Gastroesophageal sphincter (tissue), 4 donors: ENCODE data around the gene ERVH48-1. TPM values are rescaled to one million over a fixed set of nuclear protein-coding genes. Genes with fewer than 3 reads are reported as not detected.
"Not testable (repeated sequence)": the region's sequence is repeated elsewhere in the genome, so short reads cannot be mapped to it uniquely, and the experiment has no call there.

Experiments
- ATAC-seq: fragments of 150-250 bp; one replicate; pipeline ENCODE4 v1.9.1; 2016; ENCODE audit warnings: mild to moderate bottlenecking, moderate library complexity
- H3K27ac ChIP-seq, 4 donors: fragments of 200-600 bp; sonication (generic) in 3 of 4; 1 replicate in 3 of 4; 2 replicates in 1 of 4; pipeline ENCODE4 v1.5.1; 2016 to 2019
- H3K27me3 ChIP-seq: fragments of 200-600 bp; sonication (generic); one replicate; pipeline ENCODE4 v1.5.1; 2019
- H3K36me3 ChIP-seq, 2 donors: fragments of 200-600 bp; sonication (generic); one replicate each; pipeline ENCODE4 v1.5.1; 2019; ENCODE audit warnings: control low read depth in 1 of 2
- H3K4me1 ChIP-seq, 3 donors: fragments of 200-600 bp; sonication (generic); 1 replicate in 2 of 3; 2 replicates in 1 of 3; pipeline ENCODE4 v1.5.1; 2016 to 2019; ENCODE audit warnings: control low read depth in 2 of 3
- H3K4me3 ChIP-seq, 2 donors: fragments of 200-600 bp; sonication (generic); one replicate each; pipeline ENCODE4 v1.5.1; 2019; ENCODE audit warnings: mild to moderate bottlenecking in 1 of 2, moderate library complexity in 1 of 2
- H3K9me3 ChIP-seq, 3 donors: fragments of 200-600 bp; sonication (generic); one replicate each; pipeline ENCODE4 v1.5.1; 2017 to 2019; ENCODE audit warnings: control low read depth in 2 of 3
- EP300 ChIP-seq: sonication (generic); formaldehyde crosslinking; IDR thresholded peaks from one replicate; pipeline ENCODE4 v1.6.1; 2017; ENCODE audit warnings: antibody characterized with exemption, mild to moderate bottlenecking
- POLR2A ChIP-seq, 2 donors: fragments of 450-650 bp; IDR thresholded peaks; one replicate each; pipeline ENCODE4 v1.6.1; 2017; ENCODE audit warnings: antibody characterized with exemption in 2 of 2, mild to moderate bottlenecking in 2 of 2, moderate library complexity in 1 of 2
- POLR2AphosphoS5 ChIP-seq: sonication (generic); formaldehyde crosslinking; IDR thresholded peaks from one replicate; pipeline ENCODE4 v1.6.1; 2017; ENCODE audit warnings: antibody characterized with exemption
- WGBS, 2 donors: methylation state at CpG; one replicate each; pipeline ENCODE4 v1.1.5; 2018; ENCODE audit warnings: low coverage in 1 of 2; 5-methylcytosine and 5-hydroxymethylcytosine counted together
- total RNA-seq, 4 donors: library from RNA; depleted of rRNA; stranded (reverse); fragments of >200 nt; gene quantifications; one replicate each; pipeline ENCODE4 v1.1.0, GENCODE V29; 2016
- TF ChIP-seq, protein P1 (sequence below), 4 experiments: fragments of 200-600 bp in 2 of 4; fragments of 450-650 bp in 2 of 4; sonication (generic) in 1 of 4; IDR thresholded peaks; one replicate each; pipeline ENCODE4 v1.5.1; 2017 to 2019; ENCODE audit warnings: antibody characterized with exemption in 4 of 4, mild to moderate bottlenecking in 2 of 4, moderate library complexity in 2 of 4

ERVH48-1 gene
- total RNA-seq, 4 donors from 2014 or later: not detected

DNA sequence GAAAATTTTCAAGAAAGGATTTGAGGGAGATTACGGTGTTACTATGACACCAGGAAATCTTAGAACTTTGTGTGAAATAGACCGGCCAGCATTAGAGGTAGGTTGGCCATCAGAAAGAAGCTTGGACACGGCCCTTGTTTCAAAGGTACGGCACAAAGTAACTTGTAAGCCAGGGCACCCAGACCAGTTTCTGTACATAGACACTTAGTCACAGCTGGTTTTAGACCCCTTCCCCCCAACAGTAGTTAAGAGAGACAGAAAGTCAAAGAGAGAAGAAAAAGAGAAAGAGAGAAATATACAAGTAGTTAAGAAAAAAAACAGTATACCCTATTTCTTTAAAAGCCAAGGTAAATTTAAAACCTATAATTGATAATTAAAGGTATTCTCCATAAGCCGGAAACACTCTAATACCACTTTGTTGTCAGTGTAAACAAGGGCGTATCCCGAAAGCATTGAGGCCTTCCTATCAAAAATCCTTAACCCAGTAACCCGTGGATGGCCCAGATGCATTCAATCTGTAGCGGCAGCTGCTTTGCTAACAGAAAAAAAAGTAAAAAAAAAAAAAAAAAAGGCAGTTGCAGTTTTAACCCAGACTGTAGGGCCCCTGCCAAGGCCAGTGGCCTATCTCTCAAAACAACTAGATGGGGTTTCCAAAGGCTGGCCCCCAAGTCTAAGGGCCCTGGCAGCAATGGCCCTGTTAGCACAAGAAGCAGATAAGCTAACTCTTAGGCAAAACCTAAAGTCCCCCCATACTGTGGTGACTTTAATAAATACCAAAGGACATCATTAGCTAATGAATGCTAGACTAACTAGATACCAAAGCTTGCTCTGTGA is 7.9 kb upstream of the ERVH48-1 start:
- not testable (repeated sequence) for H3K4me1 ChIP-seq, H3K4me3 ChIP-seq, ATAC-seq, H3K9me3 ChIP-seq, H3K27ac ChIP-seq, H3K27me3 ChIP-seq, H3K36me3 ChIP-seq
- 54 to 62% methylated on average over 5 to 7 of the region's 9 CpGs for WGBS, 2 donors

DNA sequence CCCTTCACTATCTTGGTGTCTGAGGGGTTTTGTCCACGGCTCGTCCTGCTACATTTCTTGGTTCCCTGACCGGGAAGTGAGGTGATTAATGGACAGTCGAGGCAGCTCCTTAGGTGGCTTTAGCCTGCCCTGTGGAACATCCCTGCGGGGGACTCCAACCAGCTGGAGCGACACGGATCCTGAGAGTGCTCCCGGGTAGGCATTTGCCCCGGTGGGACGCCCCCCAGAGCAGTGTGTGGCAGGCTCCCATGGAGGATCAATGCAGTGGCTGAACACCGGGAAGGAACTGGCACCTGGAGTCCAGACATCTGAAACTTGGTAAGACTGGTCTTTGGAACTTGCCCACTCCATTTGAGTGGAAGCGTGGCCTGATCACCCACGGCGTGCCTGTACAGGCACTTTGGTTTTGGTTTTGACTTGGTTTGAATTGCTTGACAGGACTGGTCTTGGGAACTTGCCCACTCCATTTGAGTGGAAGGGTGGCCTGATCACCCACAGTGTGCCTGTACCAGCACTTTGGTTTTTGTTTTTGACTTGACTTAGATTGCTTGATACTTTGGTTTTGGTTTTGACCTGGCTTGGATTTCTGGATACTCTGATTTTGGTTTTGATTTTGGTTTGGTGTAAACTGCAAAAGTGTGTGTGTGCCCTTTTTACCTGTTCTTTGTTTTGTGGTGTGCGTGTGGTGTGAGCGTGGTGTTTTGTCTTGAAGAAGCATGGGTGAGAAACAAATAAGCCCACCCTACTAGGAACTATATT is 7.1 kb upstream of the ERVH48-1 start:
- H3K27ac ChIP-seq, H3K27me3 ChIP-seq, H3K9me3 ChIP-seq, H3K4me3 ChIP-seq, H3K36me3 ChIP-seq, ATAC-seq, H3K4me1 ChIP-seq: not testable (repeated sequence)
- WGBS, 2 donors: 100% methylated on average over 1 of the region's 16 CpGs; no CpG with 5 or more reads in 1 of the 2 donors

DNA sequence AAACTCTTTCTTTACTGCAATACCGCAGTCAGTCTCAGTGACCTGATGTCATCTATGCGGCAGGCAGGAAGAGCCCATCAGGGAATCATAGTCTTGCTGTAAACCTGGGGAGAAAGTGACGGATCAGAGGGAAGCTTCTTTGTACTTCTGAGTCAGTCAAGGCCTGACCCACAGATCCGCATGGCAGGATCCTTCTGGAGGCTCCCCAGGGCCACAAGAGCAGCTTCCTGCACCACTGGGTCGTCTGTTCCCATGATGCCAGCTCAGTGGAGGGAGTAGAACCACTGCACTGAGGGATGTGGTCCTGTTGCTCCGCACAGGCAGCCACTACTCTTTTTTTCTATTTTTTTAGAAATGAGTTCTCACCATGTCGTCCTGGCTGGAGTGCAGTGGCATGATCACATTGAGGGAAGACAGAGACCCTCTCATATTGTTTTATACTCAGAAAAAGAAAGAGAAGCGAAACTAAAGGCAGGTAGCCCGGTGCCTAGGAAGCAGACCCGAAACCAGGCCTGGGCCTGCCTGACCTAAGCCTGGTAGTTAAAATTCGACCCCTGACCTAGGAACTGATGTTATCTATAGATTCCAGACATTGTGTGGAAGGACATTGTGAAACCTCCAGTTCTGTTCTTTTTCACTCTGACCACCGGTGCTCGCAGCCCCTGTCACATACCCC is 6.3 kb upstream of the ERVH48-1 start:
- TF ChIP-seq POLR2AphosphoS5 (no peak), POLR2A (IDR thresholded peaks at IDR 0.05) (no peak), EP300 (no peak)
- TF ChIP-seq, protein P1, sequence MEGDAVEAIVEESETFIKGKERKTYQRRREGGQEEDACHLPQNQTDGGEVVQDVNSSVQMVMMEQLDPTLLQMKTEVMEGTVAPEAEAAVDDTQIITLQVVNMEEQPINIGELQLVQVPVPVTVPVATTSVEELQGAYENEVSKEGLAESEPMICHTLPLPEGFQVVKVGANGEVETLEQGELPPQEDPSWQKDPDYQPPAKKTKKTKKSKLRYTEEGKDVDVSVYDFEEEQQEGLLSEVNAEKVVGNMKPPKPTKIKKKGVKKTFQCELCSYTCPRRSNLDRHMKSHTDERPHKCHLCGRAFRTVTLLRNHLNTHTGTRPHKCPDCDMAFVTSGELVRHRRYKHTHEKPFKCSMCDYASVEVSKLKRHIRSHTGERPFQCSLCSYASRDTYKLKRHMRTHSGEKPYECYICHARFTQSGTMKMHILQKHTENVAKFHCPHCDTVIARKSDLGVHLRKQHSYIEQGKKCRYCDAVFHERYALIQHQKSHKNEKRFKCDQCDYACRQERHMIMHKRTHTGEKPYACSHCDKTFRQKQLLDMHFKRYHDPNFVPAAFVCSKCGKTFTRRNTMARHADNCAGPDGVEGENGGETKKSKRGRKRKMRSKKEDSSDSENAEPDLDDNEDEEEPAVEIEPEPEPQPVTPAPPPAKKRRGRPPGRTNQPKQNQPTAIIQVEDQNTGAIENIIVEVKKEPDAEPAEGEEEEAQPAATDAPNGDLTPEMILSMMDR (IDR thresholded peaks at IDR 0.05): no peak
- no peaks in the 10 kb centered on the region for H3K27me3 ChIP-seq
- H3K36me3 ChIP-seq: no peaks in the 10 kb centered on the region
- H3K4me3 ChIP-seq: no peak overlapping the region
- ATAC-seq: no peak
- no peaks in the 10 kb centered on the region for H3K9me3 ChIP-seq
- WGBS, 2 donors: 82 to 85% methylated on average over 4 to 9 of the region's 13 CpGs
- H3K27ac ChIP-seq: no peak overlapping the region
- H3K4me1 ChIP-seq: no peaks in the 10 kb centered on the region

DNA sequence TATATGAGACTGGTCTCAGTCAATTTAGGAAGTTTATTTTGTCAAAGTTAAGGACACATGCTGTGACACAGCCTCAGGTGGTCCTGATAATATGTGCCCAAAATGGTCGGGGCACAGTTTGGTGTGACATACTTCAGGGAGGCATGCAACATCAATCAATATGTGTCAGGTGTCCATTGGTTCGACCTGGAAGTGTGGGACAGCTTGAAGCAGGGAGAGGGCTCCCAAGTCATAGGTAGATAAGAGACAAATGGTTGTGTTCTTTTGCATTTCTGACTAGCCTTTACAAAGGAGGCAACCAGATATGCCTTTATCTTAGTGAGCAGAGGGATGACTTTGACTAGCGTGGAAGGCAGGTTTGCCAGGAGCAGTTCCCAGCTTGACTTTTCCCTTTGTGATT is 4.5 kb upstream of the ERVH48-1 start:
- no peaks in the 10 kb centered on the region for H3K4me1 ChIP-seq
- WGBS, 2 donors: 66 to 77% methylated on average over 3 of the region's 3 CpGs
- H3K27ac ChIP-seq: no peak overlapping the region
- H3K27me3 ChIP-seq: no peaks in the 10 kb centered on the region
- H3K9me3 ChIP-seq: no peaks in the 10 kb centered on the region
- no peaks in the 10 kb centered on the region for H3K36me3 ChIP-seq
- TF ChIP-seq POLR2A (IDR thresholded peaks at IDR 0.05) (no peak), POLR2AphosphoS5 (no peak), EP300 (no peak)
- TF ChIP-seq, protein P1 (IDR thresholded peaks at IDR 0.05): no peak
- H3K4me3 ChIP-seq: no peak overlapping the region
- ATAC-seq: no peak

DNA sequence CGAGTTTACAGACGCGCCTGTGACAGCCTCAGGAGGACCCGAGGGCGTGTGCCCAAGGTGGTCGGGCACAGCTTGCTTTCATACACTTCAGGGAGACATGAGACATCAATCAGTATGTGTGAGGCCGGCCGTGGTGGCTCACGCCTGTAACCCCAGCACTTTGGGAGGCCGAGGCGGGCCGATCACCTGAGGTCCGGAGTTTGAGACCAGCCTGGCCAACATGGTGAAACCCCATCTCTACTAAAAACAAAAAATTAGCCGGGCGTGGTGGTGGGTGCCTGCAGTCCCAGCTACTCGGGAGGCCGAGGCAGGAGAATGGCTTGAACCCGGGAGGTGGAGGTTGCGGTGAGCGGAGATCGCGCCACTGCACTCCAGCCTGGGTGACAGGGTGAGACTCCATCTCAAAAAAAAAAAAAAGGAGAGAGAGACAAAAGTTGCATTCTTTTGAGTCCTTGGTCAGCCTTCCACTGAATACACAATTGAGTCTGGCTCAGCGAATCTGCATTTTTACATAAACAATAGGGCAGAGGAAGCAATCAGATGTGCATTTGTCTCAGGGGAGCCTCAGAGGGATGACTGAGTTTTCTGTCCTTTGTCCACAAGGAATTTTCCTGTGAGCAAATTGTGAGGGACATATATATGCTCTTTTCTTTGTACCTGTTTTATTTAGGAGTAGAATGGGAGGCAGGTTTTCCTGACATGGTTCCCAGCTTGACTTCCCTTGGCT is 2.2 kb upstream of the ERVH48-1 start:
- ATAC-seq, H3K27me3 ChIP-seq: not testable (repeated sequence)
- 88 to 91% methylated on average over 6 to 12 of the region's 23 CpGs for WGBS, 2 donors

DNA sequence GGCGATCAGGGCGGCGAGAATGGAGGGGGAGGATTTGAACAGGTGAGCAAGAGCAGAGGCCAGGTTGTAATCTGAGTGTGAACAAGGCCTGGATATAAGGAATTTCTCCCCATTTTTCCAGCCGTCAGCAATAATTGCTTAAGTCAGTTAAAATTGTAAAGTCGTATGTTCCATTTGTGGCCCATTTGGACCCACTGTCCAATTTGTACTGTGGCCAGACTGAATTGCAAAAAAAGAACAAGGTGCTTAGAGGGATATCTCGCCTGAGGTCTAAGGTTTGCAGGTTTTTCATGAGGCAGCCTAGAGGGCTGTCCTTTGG is 1.0 kb downstream of the ERVH48-1 start:
- H3K4me3 ChIP-seq: no peak overlapping the region
- H3K36me3 ChIP-seq: no peaks in the 10 kb centered on the region
- peaks cover 0 to 12% (median 0%) of the 10 kb centered on the region in 3 donors for H3K4me1 ChIP-seq
- no peaks in the 10 kb centered on the region for H3K27me3 ChIP-seq
- no peaks in the 10 kb centered on the region for H3K9me3 ChIP-seq
- peak overlapping the region in 1 of 4 donors; percentile 8 for H3K27ac ChIP-seq
- 79 to 82% methylated on average over 5 to 6 of the region's 6 CpGs for WGBS, 2 donors
- no peak for ATAC-seq
- TF ChIP-seq POLR2AphosphoS5: no peak
- no peak for TF ChIP-seq POLR2A (IDR thresholded peaks at IDR 0.05)
- TF ChIP-seq, protein P1 (IDR thresholded peaks at IDR 0.05): no peak
- no peak for TF ChIP-seq EP300

More for the DNA sequence above, 2.2 kb upstream of the ERVH48-1 start:
- not testable (repeated sequence) for H3K27ac ChIP-seq, H3K9me3 ChIP-seq, H3K36me3 ChIP-seq, H3K4me3 ChIP-seq
- H3K4me1 ChIP-seq: peaks cover 0 to 12% (median 0%) of the 10 kb centered on the region in 3 donors
